SK-N-SH treated with all-trans-retinoic acid at 6 μM for 48 hours (cell line): ENCODE measurements around the gene KIF1C.

Experiments
- ARNTL ChIP-seq: fragments of 450-650 bp; formaldehyde crosslinking; IDR thresholded peaks from 2 replicates; pipeline ENCODE4 v1.5.0; 2020; ENCODE audit warnings: low read depth, mild to moderate bottlenecking, moderate library complexity, borderline replicate concordance
- CSDC2 ChIP-seq: fragments of 250-450 bp; sonication (Bioruptor Pico); IDR thresholded peaks from 2 replicates; pipeline ENCODE4 v1.5.0; 2020; ENCODE audit warnings: mild to moderate bottlenecking, moderate library complexity
- GLIS3 ChIP-seq: fragments of 250-450 bp; sonication (Bioruptor Pico); IDR thresholded peaks from 2 replicates; pipeline ENCODE4 v1.5.0; 2020; ENCODE audit warnings: mild to moderate bottlenecking, moderate library complexity
- ISL1 ChIP-seq: fragments of 250-450 bp; sonication (Bioruptor Pico); IDR thresholded peaks from 2 replicates; pipeline ENCODE4 v2.1.2; 2022; ENCODE audit warnings: mild to moderate bottlenecking, moderate library complexity
- PPARA ChIP-seq: fragments of 250-450 bp; sonication (Bioruptor Pico); IDR thresholded peaks from 2 replicates; pipeline ENCODE4 v1.5.0; 2020; ENCODE audit warnings: mild to moderate bottlenecking, borderline replicate concordance
- TCF4 ChIP-seq: fragments of 250-450 bp; sonication (Bioruptor Pico); IDR thresholded peaks from 2 replicates; pipeline ENCODE4 v1.8.0; 2021; ENCODE audit warnings: mild to moderate bottlenecking, moderate library complexity, borderline replicate concordance
- ZFP3 ChIP-seq: fragments of 250-450 bp; sonication (Bioruptor Pico); IDR thresholded peaks from 2 replicates; pipeline ENCODE4 v1.5.0; 2020; ENCODE audit warnings: mild to moderate bottlenecking, moderate library complexity
- ZNF70 ChIP-seq: fragments of 450-650 bp; formaldehyde crosslinking; IDR thresholded peaks from 2 replicates; pipeline ENCODE4 v1.5.0; 2020; ENCODE audit warnings: mild to moderate bottlenecking, moderate library complexity
- TF ChIP-seq, protein P1 (sequence below): fragments of 250-450 bp; sonication (Bioruptor Pico); IDR thresholded peaks from 2 replicates; pipeline ENCODE4 v1.8.0; 2020; ENCODE audit warnings: mild to moderate bottlenecking, moderate library complexity, borderline replicate concordance

GRCh38 chr17:4972322-4972721, 25.4 kb upstream of the KIF1C start:
- TF ChIP-seq, protein P1, sequence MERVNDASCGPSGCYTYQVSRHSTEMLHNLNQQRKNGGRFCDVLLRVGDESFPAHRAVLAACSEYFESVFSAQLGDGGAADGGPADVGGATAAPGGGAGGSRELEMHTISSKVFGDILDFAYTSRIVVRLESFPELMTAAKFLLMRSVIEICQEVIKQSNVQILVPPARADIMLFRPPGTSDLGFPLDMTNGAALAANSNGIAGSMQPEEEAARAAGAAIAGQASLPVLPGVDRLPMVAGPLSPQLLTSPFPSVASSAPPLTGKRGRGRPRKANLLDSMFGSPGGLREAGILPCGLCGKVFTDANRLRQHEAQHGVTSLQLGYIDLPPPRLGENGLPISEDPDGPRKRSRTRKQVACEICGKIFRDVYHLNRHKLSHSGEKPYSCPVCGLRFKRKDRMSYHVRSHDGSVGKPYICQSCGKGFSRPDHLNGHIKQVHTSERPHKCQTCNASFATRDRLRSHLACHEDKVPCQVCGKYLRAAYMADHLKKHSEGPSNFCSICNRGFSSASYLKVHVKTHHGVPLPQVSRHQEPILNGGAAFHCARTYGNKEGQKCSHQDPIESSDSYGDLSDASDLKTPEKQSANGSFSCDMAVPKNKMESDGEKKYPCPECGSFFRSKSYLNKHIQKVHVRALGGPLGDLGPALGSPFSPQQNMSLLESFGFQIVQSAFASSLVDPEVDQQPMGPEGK = no peak
- TF ChIP-seq PPARA (CRISPR knock-in tag) (no peak), ZNF70 (no peak), TCF4 (CRISPR knock-in tag) (no peak), GLIS3 (CRISPR knock-in tag) (no peak), ISL1 (CRISPR knock-in tag) (no peak), ZFP3 (CRISPR knock-in tag) (no peak), ARNTL (CRISPR knock-in tag) (no peak), CSDC2 (CRISPR knock-in tag) (no peak)
